GM18511 (cell line): ENCODE results near the gene WWP2.

ENCODE experiments used
- ATAC-seq: cut with Tn5 transposase; IDR thresholded peaks from one replicate; pipeline ENCODE4 v1.9.1; 2021; ENCODE audit warnings: mild to moderate bottlenecking, moderate library complexity; ENCODE audit not compliant: unreplicated experiment

Gene WWP2

DNA sequence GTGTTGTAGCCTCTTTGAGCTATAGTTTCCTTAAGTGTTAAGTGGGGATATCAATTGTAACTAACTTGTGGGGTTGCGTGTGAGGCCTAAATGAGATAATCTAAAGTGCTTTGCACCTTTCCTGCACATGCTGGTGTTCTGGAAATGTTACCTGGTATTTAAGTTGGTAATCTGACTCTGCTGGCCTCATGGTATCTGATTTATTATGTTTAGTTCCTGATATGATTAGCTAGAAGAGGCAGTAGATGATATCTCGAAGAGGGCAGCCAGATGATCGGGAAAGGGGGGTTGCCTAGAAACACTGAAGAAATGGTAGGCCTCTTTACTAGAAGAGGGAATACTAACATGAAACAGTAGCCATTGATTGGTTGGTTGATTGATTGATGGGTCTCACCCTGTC lies 123.6 kb downstream of the WWP2 start:
- no peak for ATAC-seq

DNA sequence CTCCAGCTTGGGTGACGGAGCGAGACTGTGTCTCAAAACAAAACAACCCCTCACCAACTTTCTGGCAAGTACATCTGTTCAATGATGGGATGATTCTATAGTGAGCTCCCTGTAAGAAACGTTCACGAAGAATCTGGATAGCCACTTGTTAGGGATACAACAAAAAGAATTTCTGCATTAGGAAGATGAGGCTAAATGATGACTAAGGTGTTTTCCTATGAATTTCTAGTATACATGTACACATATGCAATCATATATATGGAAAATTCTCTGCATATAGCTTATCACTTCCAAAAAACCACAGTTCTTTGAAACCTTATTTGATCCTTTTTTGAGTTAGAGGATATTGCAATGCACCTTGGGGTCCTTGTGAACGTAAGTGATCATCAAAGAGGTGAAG lies 124.6 kb downstream of the WWP2 start:
- ATAC-seq: no peak

DNA sequence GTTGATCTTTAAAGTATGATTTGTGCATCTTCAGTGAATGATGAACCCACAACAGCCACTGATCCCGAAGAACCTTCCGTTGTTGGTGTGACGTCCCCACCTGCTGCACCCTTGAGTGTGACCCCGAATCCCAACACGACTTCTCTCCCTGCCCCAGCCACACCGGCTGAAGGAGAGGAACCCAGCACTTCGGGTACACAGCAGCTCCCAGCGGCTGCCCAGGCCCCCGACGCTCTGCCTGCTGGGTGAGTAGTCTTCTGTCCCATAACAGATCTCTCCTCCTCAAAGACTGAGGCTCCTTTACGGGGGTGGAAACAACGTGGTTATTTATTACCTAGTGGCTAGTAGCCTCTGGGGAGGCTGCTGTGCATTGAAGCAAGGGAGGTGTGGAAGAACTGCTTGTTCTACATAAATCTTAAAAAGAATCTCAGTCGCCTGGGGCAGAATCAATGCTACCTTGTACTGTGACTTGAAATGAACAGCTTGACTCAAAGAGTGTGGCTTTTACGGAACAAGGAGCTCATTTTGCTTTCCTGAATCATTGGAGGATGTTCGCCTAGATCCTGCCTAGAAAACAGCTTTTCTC lies 126.0 kb downstream of the WWP2 start:
- no peak for ATAC-seq

DNA sequence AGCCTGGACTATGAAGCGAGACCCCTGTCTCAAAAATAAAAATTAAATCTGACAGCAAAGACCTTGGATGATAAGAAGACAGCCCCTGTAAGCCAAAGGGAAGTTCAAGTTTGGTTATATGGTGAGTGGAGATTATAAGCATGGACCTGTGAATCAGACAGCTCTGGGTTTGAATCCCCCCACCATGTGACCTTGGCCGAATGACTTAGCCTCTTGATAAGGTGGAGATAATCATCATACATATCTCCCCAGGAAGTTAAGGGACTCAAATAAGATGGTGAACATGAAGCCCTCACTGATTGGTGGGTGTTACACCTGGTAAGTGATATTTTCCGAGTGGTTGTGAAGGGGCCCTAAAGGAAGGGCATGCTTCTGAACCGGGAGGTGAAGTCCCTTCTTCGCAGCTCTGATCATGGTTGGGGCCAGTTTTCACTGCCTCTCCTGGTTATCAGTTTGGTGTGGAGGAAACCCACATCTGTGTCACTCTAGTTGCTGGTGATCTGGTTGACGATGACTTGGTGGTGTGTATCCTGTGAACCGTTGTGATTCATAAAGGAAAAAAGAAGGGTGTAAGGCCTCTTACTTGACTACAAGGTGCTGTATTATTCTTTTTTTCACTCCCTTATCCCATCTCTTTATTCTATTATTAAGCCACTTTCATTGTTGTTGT lies 127.3 kb downstream of the WWP2 start:
- no peak for ATAC-seq

DNA sequence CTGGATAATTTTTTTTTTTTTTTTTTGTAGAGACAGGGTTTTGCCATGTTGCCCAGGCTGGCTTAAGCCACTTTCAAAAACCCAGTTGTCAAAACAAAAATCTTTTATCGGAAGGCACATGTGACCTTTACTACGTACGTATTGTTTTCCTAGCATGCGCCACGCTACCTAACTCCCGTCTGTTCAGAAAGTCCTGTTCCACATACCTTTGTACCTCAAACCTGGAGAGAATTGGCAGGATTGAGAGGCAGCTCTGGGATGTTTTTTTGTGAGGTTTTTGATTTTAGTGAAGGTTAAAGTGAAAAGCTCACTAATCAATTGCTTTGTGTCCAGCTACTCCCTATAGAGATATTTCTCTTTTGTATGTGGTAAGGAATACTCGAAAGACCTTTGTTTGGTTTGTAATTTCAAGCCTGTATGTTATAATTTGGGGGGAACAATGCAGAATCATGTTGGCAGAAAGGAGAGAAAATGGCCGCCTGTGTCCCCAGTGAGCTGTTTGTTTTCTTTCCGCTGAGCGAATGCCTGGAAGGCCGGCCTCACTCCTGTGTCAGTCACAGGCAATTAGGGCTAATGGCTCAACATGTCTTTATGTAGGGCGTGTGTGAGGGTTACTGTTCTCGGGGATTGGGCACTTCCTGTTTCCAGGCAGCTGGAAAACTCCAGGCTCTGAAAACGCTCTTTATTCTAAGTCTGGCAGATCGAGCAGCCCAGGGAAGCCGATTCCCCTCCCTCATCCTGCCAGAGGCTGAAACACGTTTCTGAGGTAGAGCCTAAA lies 128.2 kb downstream of the WWP2 start:
- no peak for ATAC-seq

DNA sequence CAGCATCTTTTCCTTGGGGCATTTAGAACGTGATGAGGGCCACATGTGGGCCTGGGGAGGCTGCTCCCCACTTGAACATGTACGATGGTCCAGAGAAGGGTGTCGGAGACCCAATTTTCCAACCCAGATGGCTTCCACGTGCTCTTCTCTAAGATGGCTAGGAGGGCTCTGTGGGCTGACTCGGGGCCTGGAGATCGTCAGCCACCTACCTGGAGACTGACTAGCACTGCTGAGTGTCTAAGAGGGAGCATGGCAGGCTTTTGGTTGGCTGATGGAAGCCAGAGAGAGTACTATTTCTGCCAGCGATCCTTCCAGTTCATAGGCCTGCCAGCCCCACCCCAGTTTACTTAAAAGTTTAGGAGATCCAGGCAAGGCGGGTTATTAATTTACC lies 128.8 kb downstream of the WWP2 start:
- ATAC-seq: no peak

DNA sequence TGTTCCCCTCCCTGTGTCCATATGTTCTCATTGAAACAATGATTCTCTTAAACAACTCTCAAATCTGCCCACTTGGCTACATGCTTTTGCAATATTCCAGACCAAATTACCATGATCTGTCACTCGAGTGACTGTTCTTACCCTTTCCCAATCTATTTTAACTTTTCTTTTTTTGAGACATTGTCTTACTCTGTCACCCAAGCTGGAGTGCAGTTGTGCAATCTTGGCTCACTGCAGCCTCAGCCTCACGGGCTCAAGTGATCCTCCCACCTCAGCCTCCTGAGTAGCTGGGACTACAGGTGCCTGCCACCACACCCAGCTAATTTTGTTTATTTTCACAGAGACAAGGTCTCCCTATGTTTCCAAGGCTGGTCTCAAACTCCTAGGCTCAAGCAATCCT lies 130.2 kb downstream of the WWP2 start:
- ATAC-seq: no peak

DNA sequence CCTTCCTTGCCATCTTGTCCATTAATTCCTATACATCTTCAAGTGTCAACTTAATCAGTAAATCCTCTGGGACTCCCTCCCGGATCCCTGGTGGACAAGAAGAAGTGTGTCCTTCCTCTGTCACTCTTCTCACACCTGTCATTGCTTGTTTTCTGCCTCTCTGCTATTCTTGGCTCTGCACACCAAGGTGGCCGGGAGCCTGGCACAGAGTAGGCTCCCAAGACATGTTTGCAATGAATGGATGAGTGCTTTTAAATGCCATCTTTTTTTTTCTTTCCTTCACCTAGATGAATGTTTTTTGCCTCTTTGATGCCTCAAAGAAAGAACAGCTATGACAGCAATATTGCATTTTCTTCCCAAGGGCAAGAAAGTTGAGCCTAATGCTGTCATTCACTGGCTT lies 131.0 kb downstream of the WWP2 start:
- ATAC-seq: no peak

DNA sequence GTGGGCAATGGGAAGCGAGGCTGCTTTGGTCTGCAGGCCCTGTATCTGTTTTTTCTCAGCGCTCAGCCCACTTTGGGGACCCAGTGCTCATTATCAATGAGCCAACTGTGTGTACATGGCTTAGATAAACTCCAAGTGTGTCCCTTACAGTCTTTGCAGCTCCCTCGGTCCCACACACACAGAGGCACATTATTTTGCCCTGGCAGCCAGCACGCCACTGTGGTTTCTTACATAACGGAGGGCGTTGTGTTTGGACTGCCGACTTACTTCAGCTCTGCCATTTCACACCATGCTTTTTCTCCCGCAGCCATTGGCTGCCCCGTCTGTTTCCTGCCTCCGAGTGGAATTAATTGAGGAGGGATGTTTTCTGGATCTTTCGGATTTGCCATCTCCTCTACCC lies 132.5 kb downstream of the WWP2 start:
- no peak for ATAC-seq

DNA sequence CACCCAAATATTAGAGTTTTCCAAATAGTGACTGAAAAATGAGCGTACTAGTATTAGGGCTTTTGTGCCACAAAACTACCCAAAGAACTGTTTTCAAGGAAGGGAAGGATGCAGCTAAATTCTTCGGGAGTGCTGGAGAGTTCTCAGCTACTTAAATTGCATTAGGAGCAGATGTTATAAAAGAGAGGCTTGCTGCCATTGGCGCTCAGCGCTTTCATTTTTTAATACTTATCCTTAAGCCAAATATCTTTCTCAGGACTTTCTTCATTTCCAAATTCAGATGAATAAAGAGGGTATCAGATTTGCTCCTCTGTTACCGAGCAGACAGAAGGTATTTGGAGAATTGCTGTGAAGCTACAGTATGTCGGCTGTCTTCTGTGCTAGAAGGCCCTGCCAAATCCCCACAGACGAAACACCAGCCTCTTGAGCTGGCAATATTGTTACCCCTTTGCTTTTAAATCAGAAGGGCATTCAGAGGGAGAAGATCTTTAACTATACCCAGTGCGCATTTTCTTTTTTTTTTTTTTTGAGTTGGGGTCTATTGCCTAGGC lies 141.8 kb downstream of the WWP2 start:
- ATAC-seq: no peak

DNA sequence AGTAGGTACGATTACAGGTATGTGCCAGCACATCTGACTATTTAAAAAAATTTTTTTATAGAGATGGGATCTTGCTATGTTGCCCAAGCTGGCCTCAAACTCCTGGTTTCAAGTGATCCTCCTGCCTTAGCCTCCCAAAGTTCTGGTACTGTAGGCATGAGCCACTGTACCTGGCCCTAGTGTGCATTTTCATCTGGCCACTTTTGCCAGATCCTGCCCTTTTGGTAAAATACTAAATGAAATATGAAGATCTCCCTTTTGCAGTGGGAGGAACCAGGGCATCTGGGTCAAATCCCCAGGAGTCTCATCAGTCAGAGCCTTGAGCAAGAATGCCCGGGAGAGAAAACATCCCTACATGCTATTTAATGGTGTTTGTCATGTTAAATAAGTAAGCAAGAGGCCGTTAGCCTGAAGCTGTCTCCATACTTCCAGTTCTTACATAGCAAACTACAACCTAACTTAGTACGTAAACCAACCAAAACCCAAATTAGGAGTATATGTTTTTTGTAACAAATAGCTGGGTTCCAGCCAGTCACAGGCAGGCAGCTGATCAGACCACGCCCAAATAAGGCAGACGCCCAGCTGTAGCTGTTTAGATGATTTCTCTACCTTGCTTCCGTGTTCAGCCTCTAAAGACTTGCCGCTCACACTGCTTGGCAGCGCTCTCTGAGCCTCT lies 142.5 kb downstream of the WWP2 start:
- ATAC-seq: no peak

DNA sequence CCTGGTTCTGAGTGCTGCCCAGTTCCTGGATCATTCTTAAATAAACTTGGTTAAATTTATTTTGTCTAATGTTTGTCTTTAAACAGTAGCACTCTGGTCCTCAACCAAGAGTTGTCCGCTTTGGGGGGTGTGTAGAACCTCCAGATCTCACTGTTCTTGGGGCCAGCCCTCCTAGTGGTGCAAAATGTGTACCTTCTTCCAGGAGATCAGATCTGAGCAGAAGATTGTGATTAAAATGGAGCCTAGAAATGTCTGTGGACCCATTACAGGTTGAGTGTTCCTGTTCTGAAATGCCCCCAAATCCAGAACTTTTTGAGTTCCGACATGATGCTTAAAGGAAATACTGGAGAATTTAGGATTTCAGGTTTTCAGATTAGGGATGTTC lies 143.0 kb downstream of the WWP2 start:
- no peak for ATAC-seq

DNA sequence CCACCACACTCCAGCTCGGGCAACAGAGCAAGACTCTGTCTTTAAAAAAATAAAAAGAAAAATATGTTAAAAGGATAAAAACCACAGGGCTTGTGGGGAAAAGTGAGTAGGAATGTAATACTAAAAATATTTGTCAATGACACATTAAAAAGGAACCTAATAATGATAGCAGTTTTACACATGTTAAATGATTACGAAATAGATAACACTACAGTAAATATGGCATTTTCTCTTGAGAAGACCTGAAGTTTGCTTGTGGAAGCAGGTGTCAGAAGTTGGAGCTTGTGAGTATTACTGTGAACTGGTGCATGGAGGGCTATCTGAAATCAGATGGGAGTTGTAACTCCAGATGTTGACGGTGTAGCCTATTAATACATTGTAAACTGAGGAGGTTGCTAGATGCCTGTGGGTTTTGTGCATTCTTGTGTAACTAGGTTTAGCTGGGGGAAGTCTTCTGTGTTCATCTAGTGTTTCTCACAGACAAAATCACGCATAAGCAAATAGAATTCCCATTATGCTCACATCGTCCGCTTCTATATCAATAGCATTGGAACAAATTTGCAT lies 144.8 kb downstream of the WWP2 start:
- ATAC-seq: no peak

DNA sequence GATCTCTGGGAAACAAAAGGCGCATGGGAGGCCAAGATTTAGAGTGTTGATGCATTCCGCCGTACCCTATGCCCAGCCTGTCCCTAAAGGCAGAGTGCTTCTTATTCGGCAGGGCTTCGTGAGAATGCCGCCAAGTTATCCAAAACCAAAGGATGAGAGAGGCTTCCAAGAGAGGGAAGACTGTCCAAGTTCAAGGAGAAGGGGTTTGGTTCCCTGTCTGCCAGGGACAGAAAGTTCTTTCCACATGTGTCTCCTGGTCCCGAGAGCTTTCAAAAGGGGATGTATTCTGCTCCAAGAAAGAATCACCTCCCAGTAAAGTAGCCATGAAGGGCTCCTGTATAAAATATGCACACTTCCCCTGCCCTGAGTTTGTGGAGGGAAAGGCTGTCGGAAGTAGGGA lies 146.9 kb downstream of the WWP2 start:
- no peak for ATAC-seq

DNA sequence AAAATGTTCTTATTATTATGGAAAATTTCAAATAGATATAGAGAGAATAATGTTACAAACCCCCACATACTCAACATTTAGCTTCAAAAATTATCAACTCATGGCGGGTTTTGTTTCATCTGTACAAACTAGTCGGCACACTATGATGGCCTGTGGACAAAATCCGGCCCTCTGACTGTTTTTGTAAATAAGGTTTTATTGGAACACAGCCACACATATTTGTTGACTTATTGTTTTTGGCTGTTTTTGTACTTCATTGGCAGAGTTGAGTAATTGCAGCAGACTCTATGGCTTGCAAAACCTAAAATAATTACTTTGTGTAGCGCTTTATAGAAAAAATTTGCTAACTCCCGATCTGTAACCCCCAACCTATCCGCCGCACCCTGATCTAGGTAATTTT lies 147.6 kb downstream of the WWP2 start:
- ATAC-seq: no peak

DNA sequence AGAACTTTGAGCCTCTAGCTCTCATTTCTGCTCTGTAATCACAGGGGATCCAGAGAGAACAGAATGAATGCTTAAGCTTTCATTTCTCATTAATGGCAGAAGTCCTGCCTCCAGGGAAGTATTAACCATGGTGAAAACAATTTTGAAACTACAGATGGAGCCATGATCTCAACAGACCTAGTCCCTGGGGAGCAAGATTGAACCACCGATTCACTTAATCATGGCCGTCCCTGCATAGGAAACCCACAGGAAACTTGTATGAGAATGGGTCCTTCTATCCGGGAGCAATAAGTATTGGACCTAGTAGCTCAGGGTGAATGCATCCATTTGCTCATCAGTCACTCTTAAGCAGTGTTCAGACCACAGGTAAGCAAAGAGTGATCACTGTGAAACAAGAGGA lies 148.8 kb downstream of the WWP2 start:
- no peak for ATAC-seq

DNA sequence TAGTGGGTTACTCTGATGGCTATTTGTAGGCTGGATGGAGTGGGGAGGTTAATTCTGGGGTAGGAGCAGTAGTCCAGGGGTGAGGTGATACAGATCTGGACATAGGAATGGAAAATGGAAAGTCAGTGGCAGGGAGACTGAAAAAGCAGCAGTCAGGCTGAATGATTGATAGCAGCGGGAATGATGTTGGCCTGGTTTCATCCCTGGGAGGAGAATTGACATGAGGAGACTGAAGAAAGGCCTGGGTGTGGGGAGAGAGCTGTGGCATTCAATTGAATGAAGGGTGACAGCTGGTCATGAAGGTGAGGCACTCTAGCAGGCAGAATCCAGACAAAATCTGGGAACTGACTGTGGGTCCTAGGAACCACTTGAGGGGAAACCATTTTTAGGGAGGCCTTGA lies 154.3 kb downstream of the WWP2 start:
- ATAC-seq: no peak

DNA sequence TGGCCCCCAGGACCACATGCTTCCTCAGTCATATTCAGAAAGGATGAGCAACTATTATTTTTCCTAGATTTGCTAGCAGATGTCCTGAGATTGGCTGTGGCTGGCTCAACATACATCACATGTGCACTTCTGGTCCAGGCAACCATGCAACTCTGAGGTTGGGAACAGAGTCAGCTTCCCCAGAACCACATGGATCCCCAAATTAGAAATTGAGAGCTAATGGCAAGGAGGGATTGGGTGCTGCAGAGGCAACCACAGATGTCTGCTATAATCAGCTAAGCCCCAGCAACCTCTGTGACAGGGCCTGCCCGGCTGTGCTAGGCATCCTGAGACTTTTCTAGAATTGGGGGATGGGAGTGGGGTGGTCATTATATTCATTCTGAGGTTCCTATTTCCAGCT lies 155.2 kb downstream of the WWP2 start:
- ATAC-seq: no peak

DNA sequence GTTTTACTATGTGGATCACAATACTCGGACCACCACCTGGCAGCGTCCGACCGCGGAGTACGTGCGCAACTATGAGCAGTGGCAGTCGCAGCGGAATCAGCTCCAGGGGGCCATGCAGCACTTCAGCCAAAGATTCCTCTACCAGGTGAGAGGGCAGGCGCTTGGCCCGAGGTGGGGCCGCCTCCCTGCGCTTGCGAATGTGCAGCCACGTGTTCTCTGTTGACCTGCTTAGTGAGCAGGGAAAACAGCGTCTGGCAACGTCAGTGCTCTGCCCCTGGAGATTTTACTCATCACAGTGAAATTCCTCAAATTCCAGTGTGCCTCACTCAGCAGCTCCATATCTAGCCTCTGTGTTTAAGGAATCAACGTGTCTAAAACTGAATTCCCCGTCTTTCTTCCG lies 155.6 kb downstream of the WWP2 start:
- ATAC-seq: no peak

DNA sequence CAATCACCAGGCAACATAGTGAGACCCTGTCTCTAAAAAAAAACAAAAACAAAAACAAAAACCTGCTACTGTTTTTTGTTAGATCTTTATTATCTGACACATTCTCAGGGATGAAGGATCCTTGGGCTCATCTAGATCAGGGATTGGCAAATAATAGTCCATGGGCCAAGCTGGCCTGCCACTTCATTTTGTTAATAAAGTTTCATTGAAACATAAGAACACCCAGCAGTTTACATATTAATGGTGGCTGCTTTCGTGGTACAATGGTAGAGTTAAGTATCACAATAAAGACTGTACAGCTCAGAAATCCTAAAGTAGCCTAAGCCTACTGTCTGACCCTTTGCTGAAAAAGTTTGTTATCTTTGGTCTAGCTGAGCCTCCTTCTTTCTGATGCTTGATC lies 156.1 kb downstream of the WWP2 start:
- ATAC-seq: no peak

DNA sequence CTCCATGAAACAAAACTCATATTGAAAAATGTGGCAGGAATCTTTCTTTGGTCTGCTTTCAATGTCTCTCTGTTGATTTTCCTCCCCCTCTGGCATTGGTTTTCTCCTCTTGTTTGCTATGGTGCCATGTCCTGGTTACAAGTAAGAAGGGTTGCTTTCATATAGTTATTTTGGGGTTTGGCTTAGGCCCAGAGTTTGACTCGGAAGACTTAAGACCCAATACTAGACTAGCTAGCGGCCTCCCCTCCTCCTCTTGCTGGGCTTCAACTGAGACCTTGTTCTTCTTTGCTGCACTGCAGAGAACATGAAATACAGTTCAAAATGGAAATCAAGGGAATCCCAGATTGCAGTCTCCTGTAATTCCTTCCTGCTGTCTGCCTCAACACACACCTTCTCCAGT lies 159.0 kb downstream of the WWP2 start:
- ATAC-seq: no peak
